IPS-18a (cell line): Measurements from ENCODE around the gene OSBPL8.
"Not testable (repeated sequence)": the region's sequence is repeated elsewhere in the genome, so short reads cannot be mapped to it uniquely, and the experiment has no call there.

ENCODE experiments used
- H3K27ac ChIP-seq: one replicate; pipeline ENCODE4 v1.5.1; 2013; ENCODE audit warnings: low read length
- H3K27me3 ChIP-seq: one replicate; pipeline ENCODE4 v1.6.1; 2013; ENCODE audit warnings: mild to moderate bottlenecking, low read length; ENCODE audit not compliant: control insufficient read depth, insufficient read depth
- H3K36me3 ChIP-seq: one replicate; pipeline ENCODE4 v1.6.1; 2013; ENCODE audit warnings: low read depth, low read length; ENCODE audit not compliant: control insufficient read depth
- H3K4me1 ChIP-seq: one replicate; pipeline ENCODE4 v1.6.1; 2013; ENCODE audit warnings: low read depth, low read length; ENCODE audit not compliant: control insufficient read depth
- H3K4me3 ChIP-seq: one replicate; pipeline ENCODE4 v1.5.1; 2013; ENCODE audit warnings: low read length
- H3K9ac ChIP-seq: one replicate; pipeline ENCODE4 v1.6.1; 2013; ENCODE audit warnings: mild to moderate bottlenecking, low read length, moderate library complexity
- H3K9me3 ChIP-seq: one replicate; pipeline ENCODE4 v1.6.1; 2013; ENCODE audit warnings: low read depth, low read length; ENCODE audit not compliant: control insufficient read depth

OSBPL8 gene

GRCh38 chr12:76407710-76408109 lies 151.9 kb downstream of the OSBPL8 start:
- no peak overlapping the region for H3K27ac ChIP-seq

GRCh38 chr12:76402259-76402658 lies 157.3 kb downstream of the OSBPL8 start:
- Histone ChIP-seq H3K9ac (no peak overlapping the region), H3K36me3 (peaks cover 10% of the 10 kb centered on the region), H3K27me3 (no peaks in the 10 kb centered on the region), H3K4me3 (no peak overlapping the region), H3K27ac (no peak overlapping the region), H3K4me1 (no peaks in the 10 kb centered on the region), H3K9me3 (no peaks in the 10 kb centered on the region)

More at GRCh38 chr12:76407710-76408109, 151.9 kb downstream of the OSBPL8 start:
- no peak overlapping the region for H3K9ac ChIP-seq
- H3K27me3 ChIP-seq, result no peaks in the 10 kb centered on the region
- no peak overlapping the region for H3K4me3 ChIP-seq
- H3K9me3 ChIP-seq, result no peaks in the 10 kb centered on the region
- H3K4me1 ChIP-seq, result no peaks in the 10 kb centered on the region
- H3K36me3 ChIP-seq, result no peaks in the 10 kb centered on the region

GRCh38 chr12:76400136-76400535 lies 159.4 kb downstream of the OSBPL8 start:
- H3K9ac ChIP-seq, result no peak overlapping the region
- no peaks in the 10 kb centered on the region for H3K9me3 ChIP-seq
- no peak overlapping the region for H3K4me3 ChIP-seq
- H3K27ac ChIP-seq, result no peak overlapping the region
- H3K27me3 ChIP-seq, result no peaks in the 10 kb centered on the region
- H3K36me3 ChIP-seq, result peaks cover 10% of the 10 kb centered on the region
- no peaks in the 10 kb centered on the region for H3K4me1 ChIP-seq

- H3K27ac ChIP-seq, result no peak overlapping the region
- peaks cover 10% of the 10 kb centered on the region for H3K36me3 ChIP-seq
- H3K9me3 ChIP-seq, result no peaks in the 10 kb centered on the region
- no peaks in the 10 kb centered on the region for H3K27me3 ChIP-seq
- H3K4me3 ChIP-seq, result no peak overlapping the region
- H3K9ac ChIP-seq, result no peak overlapping the region
- H3K4me1 ChIP-seq, result no peaks in the 10 kb centered on the region
Measured at GRCh38 chr12:76399040-76399439, 160.5 kb downstream of the OSBPL8 start.

GRCh38 chr12:76398106-76398505 lies 161.5 kb downstream of the OSBPL8 start:
- H3K9ac ChIP-seq, result no peak overlapping the region
- H3K4me1 ChIP-seq, result no peaks in the 10 kb centered on the region
- no peaks in the 10 kb centered on the region for H3K27me3 ChIP-seq
- no peak overlapping the region for H3K27ac ChIP-seq
- H3K4me3 ChIP-seq, result no peak overlapping the region
- H3K9me3 ChIP-seq, result no peaks in the 10 kb centered on the region
- peaks cover 10% of the 10 kb centered on the region for H3K36me3 ChIP-seq

- Histone ChIP-seq H3K9ac (no peak overlapping the region), H3K36me3 (peaks cover 26% of the 10 kb centered on the region), H3K27ac (no peak overlapping the region), H3K27me3 (no peaks in the 10 kb centered on the region), H3K4me1 (no peaks in the 10 kb centered on the region), H3K4me3 (no peak overlapping the region), H3K9me3 (no peaks in the 10 kb centered on the region)
Measured at GRCh38 chr12:76391461-76391860, 168.1 kb downstream of the OSBPL8 start.

- Histone ChIP-seq H3K4me3 (no peak overlapping the region), H3K9ac (no peak overlapping the region), H3K9me3 (no peaks in the 10 kb centered on the region), H3K27ac (no peak overlapping the region), H3K27me3 (no peaks in the 10 kb centered on the region), H3K4me1 (no peaks in the 10 kb centered on the region), H3K36me3 (peaks cover 31% of the 10 kb centered on the region)
Measured at GRCh38 chr12:76387614-76388013, 172.0 kb downstream of the OSBPL8 start.

GRCh38 chr12:76384560-76384959 lies 175.0 kb downstream of the OSBPL8 start:
- Histone ChIP-seq H3K4me1 (no peaks in the 10 kb centered on the region), H3K27me3 (no peaks in the 10 kb centered on the region), H3K9me3 (no peaks in the 10 kb centered on the region), H3K4me3 (no peak overlapping the region), H3K9ac (no peak overlapping the region), H3K27ac (no peak overlapping the region), H3K36me3 (peaks cover 14% of the 10 kb centered on the region)

GRCh38 chr12:76383988-76384387 lies 175.6 kb downstream of the OSBPL8 start:
- H3K9ac ChIP-seq, result no peak overlapping the region
- H3K36me3 ChIP-seq, result peaks cover 11% of the 10 kb centered on the region
- H3K4me3 ChIP-seq, result no peak overlapping the region
- no peaks in the 10 kb centered on the region for H3K9me3 ChIP-seq
- no peak overlapping the region for H3K27ac ChIP-seq
- no peaks in the 10 kb centered on the region for H3K4me1 ChIP-seq
- H3K27me3 ChIP-seq, result no peaks in the 10 kb centered on the region

GRCh38 chr12:76379261-76379660 lies 180.3 kb downstream of the OSBPL8 start:
- no peaks in the 10 kb centered on the region for H3K27me3 ChIP-seq
- no peaks in the 10 kb centered on the region for H3K4me1 ChIP-seq
- H3K9me3 ChIP-seq, result no peaks in the 10 kb centered on the region
- H3K27ac ChIP-seq, result no peak overlapping the region
- no peak overlapping the region for H3K4me3 ChIP-seq
- H3K9ac ChIP-seq, result no peak overlapping the region
- peaks cover 21% of the 10 kb centered on the region for H3K36me3 ChIP-seq

- not testable (repeated sequence) for H3K27ac ChIP-seq, H3K9me3 ChIP-seq, H3K4me3 ChIP-seq, H3K9ac ChIP-seq, H3K27me3 ChIP-seq, H3K4me1 ChIP-seq
- peaks cover 19% of the 10 kb centered on the region for H3K36me3 ChIP-seq
Measured at GRCh38 chr12:76376876-76377275, 182.7 kb downstream of the OSBPL8 start.

GRCh38 chr12:76375939-76376338 lies 183.6 kb downstream of the OSBPL8 start:
- Histone ChIP-seq H3K27me3 (no peaks in the 10 kb centered on the region), H3K27ac (no peak overlapping the region), H3K4me3 (no peak overlapping the region), H3K9ac (no peak overlapping the region), H3K9me3 (no peaks in the 10 kb centered on the region), H3K4me1 (no peaks in the 10 kb centered on the region), H3K36me3 (peaks cover 19% of the 10 kb centered on the region)
